ENCODE data around the gene SARS1.
"Not testable (repeated sequence)": the region's sequence is repeated elsewhere in the genome, so short reads cannot be mapped to it uniquely, and the experiment has no call there.

SARS1 gene

GRCh38 chr1:109275706-109276345 is 62.1 kb downstream of the SARS1 start:
- DNase-seq (ENCODE audit: low spot score), result no peak

DNA sequence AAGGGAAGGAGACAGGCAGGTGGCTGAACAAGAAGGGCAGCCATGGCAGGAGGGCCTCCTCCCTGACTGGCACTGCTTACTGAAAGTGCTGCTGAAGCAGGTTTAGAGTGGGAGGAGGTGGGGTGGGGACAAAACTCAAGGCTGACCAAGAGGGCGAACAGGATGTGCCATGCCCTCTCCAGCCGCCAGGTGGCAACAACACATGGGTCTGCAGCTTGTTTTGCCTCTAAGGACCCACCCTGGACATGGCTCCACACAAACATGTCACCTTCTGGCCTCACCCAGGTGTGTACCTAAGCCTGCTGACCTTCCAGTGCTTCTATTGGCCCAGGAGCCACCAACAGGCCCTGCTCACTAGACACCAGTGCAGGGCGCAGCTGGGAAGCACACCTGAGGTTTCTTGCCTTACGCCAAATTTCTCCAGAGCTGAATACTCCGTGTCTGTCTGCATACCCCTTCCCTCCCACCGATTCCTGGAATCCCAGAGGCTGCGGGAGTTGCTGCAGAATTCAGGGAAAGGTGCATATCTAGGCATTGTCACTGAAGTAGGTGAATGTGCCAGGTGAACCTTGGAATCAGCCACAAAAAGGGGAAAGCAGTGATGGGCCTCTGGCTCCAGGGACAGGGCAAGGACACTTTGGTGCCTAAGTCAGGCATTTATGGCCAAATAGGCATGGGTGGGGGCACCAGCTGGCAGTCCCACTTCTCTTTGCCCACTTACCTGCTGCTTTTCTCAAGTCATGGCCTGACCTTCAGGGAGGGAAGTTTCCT is 63.9 kb downstream of the SARS1 start:
- DNase-seq (ENCODE audit: low spot score), result peak; percentile 88

DNA sequence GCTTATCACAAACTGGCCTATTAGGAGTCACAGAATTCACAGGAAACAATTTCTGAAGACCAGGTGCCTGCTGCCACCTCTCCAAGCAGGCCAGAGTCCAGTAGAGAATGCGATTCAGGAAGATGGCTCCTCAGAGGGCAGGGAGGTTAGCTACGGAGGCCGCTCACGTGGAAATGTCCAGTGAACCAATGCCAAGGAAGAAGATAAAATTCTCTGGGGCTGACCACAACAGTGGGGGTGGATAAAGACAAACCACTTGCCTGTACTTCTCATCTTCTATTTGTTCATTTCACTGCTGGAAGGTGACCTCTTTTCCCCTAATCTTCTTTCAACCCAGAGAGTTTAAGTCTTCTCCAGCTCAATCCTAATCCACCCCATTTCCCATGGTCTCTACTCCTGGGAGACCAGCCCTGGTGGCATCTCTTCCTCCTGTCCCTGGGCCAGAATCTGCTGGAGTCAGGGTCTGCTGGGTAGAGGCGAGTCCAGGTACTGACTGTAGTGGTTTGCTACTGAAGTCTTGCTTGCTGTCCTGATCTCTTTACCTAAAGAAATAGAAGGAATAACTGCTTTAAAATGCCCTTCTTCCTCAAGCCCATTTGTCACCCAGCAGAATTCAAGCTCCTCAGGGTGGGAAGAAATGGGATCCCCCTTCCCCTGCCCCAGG is 66.0 kb downstream of the SARS1 start:
- DNase-seq (ENCODE audit: low spot score), result no peak

GRCh38 chr1:109280862-109281261 is 67.1 kb downstream of the SARS1 start:
- no peak for DNase-seq (ENCODE audit: low spot score)

DNA sequence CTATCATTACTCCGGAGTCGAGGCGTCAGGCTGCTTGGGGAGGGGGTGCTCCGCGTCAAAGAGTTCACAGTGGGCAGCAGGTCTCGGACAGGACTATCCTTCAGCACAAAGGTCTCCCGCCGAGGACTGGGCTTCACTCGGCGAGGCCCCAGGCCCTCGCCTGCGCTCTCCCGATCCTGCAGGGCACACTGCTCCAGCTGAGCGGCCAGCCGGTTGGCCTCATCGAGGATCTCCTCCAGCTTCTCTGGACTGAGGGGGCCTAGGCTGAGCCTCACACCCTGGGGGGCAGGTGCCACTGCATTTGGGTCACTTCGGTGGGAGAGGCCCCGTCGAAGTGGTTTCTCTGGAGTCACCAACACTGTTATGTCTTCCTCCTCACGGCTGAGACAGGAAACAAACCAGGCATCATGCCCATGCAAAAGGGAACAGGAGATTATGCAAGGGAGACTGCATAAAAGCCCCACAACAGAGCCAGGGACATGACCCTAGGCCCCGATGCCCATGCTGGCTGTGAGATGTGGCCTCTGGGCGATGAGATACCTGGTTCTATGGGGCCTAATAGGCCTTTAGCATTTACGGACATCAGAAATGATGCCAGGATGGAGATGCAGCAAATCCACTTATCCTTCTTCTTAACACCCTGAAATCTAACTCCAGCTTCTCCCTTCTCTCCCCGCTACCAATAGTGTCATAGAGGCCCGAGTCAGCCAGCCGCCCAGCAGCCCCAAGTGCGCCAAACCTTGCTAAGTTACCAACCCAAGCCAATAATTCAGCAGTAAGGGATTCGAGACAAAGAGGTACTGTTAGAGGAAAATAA is 68.2 kb downstream of the SARS1 start:
- no peak for DNase-seq (ENCODE audit: low spot score)

DNA sequence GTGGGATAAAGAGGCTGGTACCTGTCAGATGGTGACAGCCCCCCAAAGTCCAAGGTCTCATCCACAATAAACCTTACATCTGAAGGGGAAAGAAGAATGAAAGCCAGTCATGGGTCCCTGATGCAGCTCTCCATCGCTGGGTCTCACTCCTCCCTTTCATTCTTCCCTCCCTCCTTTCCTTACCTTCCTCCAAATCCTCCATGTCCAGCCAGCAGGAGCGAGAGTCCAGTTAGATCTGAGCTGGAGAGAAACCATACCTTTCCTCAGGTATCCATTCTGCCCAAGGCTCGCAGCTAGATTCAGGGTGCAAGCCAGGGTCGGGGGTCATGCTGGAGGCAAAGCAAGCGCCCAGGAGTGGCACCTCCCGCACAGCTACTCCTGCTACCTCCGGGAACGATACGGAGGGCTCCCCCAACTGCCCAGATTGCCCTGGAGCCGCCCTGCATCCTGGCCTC is 68.8 kb downstream of the SARS1 start:
- DNase-seq (ENCODE audit: low spot score), result no peak

DNA sequence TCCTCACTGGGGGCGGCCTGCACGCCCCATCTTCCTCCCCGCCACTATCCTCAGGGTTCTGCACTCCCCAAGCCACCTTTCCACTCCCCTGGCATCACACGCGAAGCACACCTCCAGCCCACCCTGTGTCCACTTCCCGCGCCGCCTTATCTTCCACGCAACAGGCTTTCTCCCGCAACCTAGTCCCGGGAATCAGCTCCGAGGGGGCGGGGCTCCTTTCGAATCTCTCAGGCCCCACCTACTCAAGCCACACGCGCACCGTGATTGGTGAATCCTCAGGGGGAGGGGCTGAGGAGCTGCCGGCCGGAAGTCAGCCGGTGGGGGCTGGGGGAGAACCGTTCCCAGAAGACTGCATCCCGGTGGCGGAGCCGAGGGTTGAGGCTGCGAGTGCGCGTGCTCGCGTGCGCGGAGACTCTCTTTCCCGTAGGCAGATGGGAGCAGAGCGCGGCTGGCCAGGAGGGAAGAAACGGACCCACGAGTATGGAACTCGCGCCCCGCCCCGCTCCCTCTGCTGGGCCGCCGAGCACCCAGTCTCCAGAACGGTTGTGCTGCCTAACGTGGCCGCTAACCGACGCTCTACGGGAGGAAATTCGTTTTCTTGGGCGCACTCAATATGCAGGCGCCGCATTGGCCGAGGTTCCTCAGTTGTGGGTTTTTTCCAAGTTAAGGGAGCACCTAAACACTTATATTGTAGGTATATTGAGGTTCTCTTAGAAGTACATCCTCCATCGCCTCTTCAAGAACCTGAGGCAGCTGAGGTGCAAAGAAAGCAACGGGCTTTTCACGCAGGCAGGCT is 69.4 kb downstream of the SARS1 start, which contains the start of gene PSRC1:
TSS of gene PSRC1 (minus strand) at position 194 of the 796 bp plus-strand sequence.
- peak; percentile 99 for DNase-seq (ENCODE audit: low spot score)

DNA sequence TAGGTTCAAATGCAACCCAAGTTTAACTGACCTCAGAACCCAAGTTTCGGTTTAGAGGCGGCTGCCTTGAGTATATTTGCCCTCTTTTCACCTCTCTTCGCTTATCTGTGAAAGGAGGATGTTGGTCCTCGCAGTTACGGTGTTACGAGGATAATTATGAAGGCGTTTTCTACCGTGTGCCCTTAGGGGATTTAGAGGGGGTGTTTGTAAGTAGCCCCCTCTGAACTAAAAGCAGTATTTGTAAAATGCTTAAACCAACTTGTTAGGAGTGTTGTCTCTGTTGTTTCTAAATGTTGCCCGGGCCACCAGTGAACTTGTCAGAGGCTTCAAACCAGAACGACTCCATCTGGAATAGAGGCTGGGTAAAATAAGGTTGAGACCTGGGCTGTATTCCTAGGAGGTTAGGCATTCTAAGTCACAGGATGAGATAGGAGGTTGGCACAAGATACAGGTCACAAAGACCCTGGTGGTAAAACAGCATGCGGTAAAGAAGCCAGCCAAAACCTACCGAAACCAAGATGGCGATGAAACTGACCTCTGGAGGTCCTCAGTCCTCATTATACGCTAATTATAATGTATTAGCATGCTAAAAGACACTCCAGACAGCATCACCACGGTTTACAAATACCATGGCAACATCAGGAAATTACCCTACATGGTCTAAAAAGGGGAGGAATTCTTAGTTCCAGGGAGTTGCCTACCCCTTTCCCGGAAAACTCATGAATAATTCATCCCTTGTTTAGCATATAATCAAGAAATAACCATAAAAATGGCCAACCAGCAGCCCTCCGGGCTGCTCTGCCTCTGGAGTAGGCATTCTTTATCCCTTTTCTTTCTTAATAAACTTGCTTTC is 70.3 kb downstream of the SARS1 start:
- no peak for DNase-seq (ENCODE audit: low spot score)

- DNase-seq (ENCODE audit: low spot score), result not testable (repeated sequence)
Observed at GRCh38 chr1:109286762-109287161, 73.0 kb downstream of the SARS1 start.
